Measurements from ENCODE around the gene GTPBP1.

The GTPBP1 gene

DNA sequence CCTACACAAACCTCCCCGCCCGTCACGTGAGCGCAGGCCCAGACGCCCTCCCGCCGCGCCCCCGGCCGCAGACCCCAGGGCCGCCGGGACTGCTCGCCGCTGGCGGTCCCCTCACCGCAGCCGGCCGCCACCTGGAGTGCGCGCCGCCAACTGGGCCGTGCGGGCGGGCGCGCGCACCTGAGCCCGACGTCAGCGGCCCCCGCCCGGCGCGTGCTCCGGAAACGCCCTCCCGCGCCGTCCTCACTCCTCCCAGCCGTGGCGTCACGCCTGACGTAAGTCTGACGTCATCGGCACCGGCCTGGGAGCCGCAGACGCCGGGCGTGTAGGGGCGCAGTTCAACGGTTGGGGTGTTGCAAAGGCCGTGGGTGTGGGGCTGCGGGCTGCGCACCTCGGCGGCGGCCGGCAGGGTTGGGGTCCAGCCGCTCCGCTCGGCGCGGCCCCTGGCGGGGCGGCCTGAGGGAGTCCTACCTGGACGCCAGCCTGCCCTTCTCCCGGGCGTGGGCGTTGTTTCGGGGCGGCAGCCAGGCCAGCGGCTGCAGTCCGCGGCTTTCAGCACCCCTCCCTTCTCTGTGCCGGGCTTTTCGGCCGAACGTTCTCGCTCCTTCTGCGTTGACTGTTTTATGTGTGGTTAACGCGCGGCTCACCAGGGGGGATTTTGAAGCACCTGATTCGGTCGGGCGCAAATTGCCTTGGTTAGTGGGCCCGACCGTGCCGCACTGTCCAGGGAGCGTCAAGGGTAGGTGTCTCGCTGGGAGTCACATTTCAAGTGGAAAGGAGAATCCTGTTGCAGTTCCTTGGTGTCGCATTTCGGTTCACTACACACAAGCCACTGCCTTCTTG is 4.7 kb upstream of the GTPBP1 start, which contains the start of gene JOSD1:
JOSD1 (minus strand) TSS at position 155 of the 840 bp plus-strand sequence. CDS start 956 bp downstream, outside the sequence.
- peak; percentile 99 for DNase-seq

DNA sequence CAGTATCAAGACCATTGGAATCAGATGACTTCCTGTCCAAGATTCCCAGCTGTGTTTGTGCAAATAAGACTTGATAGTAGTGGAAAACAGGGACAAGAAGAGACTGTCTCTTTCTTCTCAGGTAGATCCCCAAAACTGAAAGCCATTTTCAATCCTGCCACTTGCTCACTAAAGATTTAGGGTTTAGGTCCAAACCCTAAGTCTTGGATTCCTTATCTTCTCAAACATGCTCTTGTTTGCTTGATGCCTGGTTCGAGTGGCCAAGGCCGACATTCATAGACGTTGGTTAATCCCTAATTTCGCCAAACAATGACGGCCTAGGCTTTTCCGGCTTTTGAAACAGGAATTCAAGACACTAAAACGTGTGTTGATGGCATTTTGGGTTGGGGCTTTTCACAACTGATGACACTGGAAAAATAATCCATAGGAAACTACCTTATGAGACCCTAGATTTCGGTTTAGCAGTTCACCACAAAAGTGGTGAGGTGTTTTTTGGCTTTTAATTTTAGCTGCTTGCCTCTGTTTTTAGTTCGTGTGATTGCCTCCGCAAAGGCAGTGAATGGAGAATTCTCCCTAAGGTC is 1.0 kb upstream of the GTPBP1 start:
- DNase-seq, result no peak

DNA sequence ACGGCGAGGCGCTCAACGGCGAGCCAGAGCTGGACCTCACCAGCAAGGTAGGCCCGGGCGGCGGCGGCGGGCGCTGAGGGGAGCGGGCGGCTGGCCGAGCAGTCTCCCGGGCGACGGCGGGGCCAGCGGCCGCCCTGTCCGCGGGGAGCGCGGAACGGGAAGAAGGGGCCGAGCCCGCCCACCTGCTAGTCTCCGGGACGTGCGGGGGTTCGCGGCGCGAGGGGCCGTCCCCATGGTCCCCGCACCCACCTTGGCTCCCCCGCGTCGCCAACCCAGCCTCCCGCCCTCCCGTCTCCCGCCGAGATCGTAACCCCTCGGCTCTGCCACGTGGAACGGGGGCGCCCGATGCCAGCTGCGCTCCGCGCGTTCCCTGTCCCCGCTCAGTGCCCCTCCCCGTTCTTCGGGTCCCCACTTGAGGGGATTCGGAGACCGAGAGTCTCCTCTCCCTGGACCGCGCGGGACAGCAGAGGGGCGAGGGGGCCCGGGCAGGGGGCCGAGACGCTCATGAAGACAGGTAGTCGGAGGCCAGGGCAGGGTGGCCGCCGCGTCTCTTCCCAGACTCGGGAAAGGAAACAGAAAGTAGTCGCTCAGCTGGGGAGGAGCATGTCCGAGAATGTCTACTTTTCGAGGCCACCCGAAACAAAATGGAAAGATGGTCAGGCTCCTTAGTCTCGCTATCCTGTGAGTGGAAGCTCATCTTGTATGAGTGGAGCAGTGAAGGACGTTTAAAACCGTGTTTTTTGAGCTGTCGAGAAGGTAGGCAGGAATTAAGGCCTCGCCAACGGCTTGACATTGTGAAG is 557 bp downstream of the GTPBP1 start:
- peak; percentile 96 for DNase-seq

DNA sequence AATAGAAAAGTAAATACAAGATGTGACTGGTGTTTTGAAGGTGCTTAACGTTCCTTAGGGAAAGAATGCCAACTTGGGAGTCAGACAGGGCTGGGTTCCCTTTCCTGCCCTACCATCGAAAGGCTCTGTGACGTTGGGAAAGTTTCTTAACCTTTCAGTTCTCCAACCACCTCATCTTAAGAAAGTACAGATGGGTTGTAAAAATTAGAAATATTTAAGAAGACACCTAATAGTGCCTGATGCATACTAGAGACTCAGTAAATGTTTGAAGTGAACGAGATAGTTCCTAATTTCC is 1.1 kb downstream of the GTPBP1 start:
- DNase-seq, result no peak

DNA sequence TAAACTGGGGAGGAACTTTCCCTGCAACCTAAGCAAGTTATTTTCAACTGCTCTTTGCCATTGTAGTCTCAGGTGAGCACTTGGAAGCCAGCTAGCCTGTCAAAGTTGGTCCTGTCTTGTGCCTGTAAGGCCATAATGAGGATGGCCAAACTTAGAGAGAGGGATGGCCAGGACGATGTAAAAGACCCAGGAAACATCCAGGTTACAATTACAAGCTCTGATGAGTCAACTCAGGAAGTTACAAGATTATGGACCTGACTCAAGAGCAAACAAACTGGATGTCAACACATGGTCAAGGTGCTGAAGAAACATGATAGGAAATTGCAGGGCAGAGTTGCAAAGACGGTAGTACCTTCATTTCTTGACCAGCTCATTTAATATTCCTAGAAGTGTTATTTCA is 1.6 kb downstream of the GTPBP1 start:
- no peak for DNase-seq

DNA sequence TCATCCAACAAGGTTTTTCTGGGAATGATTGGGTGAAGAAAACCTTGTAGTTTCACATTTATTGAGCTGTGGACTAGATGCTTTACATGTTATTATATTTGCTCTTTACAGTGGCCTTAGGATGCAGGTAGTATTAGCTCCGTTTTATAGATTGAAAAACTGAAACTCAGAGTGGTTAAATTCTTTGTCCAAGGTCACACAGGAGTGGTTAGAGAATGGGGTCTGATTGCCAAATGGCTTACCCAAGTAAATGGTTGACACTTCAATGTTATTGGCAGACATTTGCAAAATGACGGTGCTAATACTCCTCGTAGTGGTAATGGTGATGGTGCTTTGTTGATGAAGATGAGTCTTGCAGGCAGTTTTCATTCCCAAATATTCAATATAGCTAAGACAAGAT is 2.2 kb downstream of the GTPBP1 start:
- DNase-seq, result no peak

DNA sequence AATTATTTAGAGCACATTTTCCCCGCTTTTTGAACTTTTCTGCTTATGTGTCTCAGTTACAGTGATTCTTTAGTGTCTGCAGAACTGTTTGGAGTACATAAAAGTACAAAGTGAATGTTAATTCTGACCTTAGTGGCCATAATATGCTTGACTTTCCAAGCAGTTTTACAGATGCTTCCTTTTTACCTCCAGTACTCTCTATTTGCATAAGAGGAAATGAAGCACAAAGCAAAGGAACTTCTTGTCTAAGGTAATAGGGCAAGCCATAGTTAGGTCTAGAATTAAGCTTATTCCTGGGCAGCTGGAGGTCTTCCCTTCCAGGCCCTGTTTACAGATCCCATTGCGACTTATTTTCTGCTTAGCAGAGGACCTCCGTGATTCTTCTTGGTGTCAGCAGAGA is 3.6 kb downstream of the GTPBP1 start:
- no peak for DNase-seq

DNA sequence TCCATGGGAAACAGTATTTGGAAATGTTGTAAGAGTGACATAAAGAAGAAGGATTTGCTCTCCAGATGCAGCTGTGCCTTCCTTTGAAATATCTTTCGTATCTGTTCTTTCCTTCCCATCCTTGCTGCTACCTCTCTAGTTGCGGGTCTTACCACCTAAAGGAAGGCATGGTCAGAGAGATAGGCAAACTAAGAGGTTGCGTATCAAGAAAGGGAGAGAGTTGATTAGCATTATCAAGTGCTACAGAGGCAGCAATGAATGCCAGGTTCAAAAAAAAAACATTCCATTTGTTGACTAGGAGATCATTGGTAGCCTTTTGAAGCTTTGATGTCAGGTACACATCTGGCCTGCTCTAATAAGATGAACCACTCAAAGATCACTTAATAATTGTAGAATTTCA is 4.6 kb downstream of the GTPBP1 start:
- no peak for DNase-seq

DNA sequence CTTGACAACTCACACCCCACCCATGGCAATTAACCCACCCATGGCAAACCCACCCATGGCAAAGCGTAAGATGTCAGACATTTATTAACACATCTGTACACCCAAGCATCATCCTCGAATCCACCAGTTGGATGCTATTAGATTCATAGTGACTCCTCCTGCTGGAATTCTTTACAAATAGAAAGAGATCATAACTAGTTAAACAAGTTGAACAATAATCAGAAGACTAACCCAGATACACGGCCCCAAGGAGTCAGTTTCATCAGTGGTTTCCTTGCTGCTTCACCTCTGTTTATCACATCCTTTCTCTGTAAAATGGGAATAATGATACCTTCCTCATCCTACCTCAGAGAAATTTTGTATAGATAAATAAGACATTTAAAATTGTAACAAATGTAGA is 5.1 kb downstream of the GTPBP1 start:
- no peak for DNase-seq

DNA sequence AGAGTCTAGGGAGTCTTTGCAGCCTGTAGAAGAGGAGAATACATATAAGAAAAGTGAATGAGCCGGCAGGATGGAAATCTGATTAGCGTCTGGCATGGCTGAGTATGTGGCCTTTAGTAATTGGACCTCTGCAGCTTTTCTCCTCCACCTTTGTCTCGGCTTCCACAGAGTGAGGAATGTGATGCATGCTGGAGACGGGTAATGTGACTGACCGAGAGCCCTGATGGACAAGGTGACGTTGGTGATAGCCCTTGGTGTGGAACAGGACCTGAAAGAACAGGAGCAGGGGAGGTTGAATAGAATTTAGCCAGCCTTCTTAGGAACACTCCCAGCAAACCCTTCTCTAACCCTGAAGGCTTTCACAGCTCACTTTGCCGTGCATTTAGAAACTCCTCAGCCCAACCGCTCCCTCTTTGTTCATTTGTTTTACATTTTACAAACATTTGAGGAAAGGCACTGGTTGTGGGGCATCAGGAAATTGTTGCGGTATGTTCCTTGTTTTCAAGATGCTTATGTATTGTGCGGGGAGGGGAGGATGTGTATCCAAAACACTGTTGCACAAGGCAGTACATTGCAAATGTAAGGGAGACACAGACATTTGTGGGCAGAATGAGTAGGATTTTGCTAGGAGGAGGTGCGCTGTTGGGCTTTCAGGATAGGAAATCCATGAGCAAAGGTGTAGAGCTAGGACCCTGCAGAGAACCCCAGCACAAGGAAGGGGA is 6.9 kb downstream of the GTPBP1 start:
- DNase-seq, result no peak

DNA sequence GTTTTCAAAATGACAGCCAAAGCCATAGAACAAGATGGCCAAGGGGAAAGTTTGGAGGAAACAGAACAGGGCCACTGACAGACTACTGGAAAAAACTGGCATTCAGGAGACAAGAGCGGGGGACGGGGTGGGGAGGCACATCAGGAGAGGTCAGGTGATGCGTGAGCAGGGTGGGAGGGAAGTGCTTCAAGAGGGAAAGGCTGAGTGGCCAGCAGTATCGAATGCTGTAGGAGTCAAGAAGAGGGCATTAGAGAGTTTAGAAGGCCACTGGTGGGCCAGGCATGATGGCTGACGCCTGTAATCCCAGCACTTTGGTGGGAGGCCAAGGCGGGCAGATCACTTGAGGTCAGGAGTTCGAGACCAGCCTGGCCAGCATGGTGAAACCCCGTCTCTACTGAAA is 8.2 kb downstream of the GTPBP1 start:
- DNase-seq, result no peak

DNA sequence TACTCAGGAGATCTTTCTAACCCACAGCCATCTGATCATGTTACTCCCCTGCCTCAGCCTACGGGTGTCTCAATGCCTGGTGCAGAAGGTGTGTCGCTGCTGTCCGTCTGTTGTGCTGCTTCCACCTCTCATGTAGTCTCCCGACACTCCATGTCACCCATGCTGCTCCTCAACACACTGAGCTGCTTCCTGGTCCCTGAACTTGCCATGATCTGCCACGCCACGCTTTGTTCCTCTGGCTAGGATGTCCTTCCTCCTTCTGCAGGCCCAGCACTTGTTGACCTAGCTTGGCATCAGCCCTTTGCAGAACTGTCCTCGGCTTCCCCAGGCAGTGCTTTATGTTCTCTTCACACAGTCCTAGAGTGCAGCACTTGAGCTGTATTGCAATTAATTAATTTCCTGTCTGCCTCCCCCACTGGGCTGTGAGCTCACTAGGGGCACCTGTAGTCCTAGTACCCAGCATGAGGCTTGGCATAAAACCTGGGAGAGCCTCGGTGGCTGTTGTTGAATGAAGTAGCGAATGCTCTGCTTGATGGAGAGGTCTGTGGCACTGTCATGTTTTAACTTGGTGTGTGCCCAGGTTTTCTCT is 9.5 kb downstream of the GTPBP1 start:
- DNase-seq, result no peak

DNA sequence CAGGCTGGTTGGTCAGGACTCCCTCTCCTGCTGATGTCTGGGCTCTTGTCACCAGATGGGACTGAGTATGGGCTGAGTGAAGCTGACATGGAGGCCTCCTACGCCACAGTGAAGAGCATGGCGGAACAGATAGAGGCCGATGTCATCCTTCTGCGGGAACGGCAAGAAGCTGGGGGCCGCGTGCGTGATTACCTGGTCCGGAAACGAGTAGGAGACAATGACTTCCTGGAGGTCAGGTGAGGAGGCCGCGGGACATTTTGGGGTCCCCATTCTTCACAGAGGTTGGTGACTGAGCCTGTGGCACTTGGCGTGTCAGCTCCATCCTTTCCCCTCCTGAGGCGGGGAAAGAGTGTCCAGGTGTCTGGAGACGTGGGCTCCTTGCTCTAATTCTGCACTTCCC is 10.1 kb downstream of the GTPBP1 start:
- DNase-seq, result no peak

DNA sequence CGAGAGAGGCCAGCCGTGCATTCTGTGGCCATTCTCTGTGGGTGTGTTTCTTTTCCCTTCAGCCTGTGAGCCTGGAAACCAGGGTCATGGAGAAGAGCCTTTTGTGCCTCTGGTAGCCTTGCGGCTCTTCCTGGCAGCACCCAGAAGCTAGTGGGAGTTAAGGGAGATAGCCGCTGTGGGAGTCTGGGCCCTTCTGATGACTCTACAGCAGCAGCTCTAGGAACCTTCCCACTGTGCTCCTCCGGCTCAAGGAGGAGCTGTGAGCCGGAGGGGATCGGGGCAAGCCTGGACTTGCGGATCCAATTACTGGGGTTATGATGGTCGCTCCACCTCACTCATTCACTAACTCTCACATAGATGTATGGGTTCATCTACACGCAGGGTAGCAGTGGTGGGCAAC is 10.5 kb downstream of the GTPBP1 start:
- DNase-seq, result no peak

DNA sequence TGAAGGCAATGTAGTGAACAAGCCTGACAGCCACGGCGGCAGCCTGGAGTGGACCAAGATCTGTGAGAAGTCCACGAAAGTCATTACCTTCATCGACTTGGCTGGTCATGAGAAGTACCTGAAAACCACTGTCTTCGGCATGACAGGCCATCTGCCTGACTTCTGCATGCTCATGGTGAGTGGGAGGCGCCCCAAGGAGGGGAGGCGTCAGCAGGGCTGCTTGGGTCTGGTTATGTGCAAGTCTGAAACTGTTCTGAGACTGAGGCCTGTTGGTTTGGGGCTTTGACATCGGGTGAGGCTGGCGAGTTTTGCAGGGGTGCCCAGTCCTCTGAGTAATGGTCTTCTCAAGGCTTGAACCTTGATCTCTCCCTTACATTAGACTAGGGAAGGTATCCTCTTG is 11.1 kb downstream of the GTPBP1 start:
- DNase-seq, result no peak

DNA sequence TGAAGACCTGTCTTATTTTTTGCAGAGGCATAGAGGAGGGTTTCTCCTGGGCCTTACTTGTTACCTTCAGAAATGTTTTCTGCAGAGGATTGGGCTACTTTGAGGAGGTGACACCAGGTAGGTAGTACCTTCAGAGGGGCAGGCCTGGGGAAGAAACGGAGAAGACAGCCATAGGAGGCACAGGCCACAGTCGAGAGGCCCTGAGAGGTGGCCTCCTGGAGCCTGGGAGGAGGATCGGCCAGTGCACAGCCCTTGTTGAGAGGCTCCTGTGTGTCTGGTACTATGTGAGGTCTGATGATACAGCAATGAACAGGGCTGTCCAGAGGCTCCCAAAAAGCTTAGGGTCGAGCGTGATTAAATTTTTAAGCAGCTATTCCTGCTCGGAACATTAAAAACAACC is 11.5 kb downstream of the GTPBP1 start:
- DNase-seq, result no peak

DNA sequence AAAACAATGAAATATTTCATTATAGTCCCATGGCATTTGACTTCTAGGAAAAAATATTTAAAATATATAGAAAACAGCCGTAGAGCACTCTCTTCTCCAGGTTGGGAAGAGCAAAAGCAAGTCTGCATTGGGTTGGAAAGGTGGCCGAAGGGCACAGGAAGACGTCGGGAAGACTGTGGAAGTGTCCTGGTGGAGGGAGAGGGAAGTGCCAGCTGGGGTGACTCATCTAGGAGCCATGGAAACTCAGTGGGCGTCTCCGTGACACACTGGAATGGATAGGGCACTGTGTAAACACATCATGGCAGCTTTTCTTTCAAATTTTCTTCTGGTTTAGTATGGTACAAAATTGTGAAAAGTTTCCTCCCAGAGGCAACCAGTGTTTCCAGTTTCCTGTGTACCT is 12.7 kb downstream of the GTPBP1 start:
- DNase-seq, result no peak

DNA sequence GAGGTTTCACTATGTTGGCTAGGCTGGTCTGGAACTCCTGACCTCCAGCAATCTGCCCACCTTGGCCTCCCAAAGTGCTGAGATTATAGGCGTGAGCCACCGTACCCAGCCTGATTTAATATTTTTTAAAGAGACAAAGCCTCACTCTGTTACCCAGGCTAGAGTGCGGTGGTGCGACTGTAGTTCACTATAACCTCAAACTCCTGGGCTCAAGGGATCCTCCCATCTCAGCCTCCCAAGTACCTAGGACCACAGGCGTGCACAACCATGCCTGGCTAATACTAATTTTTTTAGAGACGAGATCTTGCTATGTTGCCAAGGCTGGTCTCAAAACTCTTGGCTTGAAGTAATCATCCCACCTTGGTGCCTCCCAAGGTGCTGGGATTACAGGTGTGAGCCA is 13.5 kb downstream of the GTPBP1 start:
- DNase-seq, result no peak

DNA sequence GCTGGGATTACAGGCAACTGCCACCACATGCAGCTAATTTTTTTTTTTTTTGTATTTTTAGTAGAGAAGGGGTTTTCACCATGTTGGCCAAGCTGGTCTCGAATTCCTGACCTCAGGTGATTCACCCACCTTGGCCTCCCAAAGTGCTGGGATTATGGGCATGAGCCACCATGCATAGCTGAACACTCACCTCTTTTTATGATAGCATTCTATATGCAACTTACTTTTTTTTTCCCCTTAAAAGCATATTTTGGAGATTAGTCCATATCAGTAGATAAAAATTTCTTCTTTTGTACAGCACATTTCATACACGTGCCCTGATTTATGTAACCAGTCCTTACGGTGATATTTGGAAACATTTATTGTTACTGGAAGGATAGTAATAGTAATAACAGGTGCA is 14.6 kb downstream of the GTPBP1 start:
- no peak for DNase-seq

DNA sequence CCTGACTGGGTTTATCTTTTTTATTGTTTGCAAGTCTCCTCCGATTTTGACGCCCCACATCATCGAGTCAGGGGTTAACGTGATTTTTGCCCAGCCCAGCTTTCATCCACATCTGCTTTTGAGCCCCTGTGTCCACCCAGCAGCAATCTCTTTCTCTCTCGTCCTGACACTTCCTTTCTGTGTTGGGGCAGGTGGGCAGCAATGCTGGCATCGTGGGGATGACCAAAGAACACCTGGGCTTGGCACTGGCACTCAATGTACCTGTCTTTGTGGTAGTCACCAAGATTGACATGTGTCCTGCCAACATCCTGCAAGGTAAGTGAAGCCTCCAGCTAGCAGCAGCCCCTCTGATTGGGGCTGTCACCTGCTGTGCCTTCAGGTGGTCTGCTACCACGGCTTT is 15.8 kb downstream of the GTPBP1 start:
- no peak for DNase-seq

DNA sequence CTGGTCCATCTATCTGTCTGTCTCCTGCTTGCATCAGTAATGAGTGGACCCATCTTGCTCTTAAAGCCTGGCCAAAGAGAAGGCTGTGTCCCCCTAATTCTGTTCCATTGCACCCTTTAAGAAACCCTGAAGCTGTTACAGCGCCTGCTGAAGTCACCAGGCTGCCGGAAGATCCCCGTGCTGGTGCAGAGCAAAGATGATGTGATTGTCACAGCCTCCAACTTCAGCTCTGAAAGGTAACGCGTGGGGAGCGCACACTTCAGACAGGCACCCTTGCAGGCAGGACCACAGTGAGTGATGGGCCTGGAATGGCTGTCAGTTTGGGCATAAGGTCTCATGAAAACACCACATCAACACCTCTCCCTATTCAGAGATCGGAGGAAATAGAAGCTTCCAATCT is 18.4 kb downstream of the GTPBP1 start:
- no peak for DNase-seq

DNA sequence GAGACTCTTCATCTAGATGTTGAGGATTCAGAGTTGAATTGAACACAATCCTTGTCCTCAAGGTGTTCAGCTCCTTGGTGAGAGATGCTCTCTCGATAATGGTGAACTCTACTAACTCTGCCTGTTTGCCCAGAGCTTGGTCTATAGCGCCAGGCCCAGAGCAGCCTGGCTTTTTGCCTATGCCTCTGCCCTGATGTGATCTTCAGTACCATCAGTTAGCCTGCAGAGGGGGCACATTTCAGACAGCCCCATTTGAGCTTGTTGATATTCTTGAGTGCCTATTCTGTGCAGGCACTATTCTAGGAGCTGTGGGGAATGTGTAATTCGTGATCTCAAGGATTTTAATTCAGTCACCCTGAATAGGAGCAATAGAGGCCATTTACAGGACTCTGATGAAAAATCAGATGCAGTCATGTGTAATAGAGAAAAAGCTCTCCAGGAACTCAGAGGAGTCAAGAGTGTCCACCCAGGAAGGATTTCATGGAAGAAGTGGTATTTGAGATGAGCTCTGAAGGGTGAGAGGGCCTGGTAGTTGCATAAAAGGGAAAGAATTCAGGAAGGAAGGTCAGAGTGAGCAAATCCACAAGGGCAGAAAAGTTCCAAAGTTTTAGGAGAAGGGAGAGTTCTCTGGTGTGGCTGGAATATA is 19.3 kb downstream of the GTPBP1 start:
- no peak for DNase-seq

Measured in right kidney (tissue), 1 donor.